ENCODE data around the gene SUPT3H. TPM values are rescaled to one million over a fixed set of nuclear protein-coding genes. Genes with fewer than 3 reads are reported as not detected.

SUPT3H gene
- total RNA-seq, 4 donors from 2014 or later = 1.1 to 4.7 (median 3.7) TPM

GRCh38 chr6:45388328-45388727, 10.6 kb upstream of the SUPT3H start:
- H3K27ac ChIP-seq = no peak overlapping the region
- peaks cover 3% of the 10 kb centered on the region for H3K4me1 ChIP-seq
- TF ChIP-seq POLR2AphosphoS5 (IDR thresholded peaks at IDR 0.05) = no peak
- TF ChIP-seq CTCF (IDR thresholded peaks at IDR 0.05) = no peak
- TF ChIP-seq EP300 (IDR thresholded peaks at IDR 0.05) = no peak
- TF ChIP-seq POLR2A (IDR thresholded peaks at IDR 0.05) = no peak
- no peaks in the 10 kb centered on the region for H3K36me3 ChIP-seq
- H3K4me3 ChIP-seq = no peak overlapping the region
- no peaks in the 10 kb centered on the region for H3K27me3 ChIP-seq
- no peak for DNase-seq (ENCODE audit: low spot score in 2 of 2)
- no peaks in the 10 kb centered on the region for H3K9me3 ChIP-seq
- whole genome bisulfite sequencing = 50% methylated on average over 3 of the region's 3 CpGs

- no peak for TF ChIP-seq EP300 (IDR thresholded peaks at IDR 0.05)
- Histone ChIP-seq H3K27ac (no peak overlapping the region), H3K4me3 (no peak overlapping the region), H3K9me3 (no peaks in the 10 kb centered on the region), H3K27me3 (no peaks in the 10 kb centered on the region), H3K4me1 (peaks cover 7% of the 10 kb centered on the region), H3K36me3 (no peaks in the 10 kb centered on the region)
- no peak for DNase-seq (ENCODE audit: low spot score in 2 of 2)
- 94% methylated on average over 5 of the region's 5 CpGs for WGBS
These were observed 9.5 kb upstream of the SUPT3H start for GRCh38 chr6:45387236-45387635.

- 85% methylated on average over 3 of the region's 3 CpGs for WGBS
- no peak for TF ChIP-seq POLR2A (IDR thresholded peaks at IDR 0.05)
- no peak for TF ChIP-seq POLR2AphosphoS5 (IDR thresholded peaks at IDR 0.05)
- TF ChIP-seq CTCF (IDR thresholded peaks at IDR 0.05) = no peak
- TF ChIP-seq EP300 (IDR thresholded peaks at IDR 0.05) = no peak
- no peaks in the 10 kb centered on the region for H3K36me3 ChIP-seq
These were observed 8.8 kb upstream of the SUPT3H start for GRCh38 chr6:45386501-45386900.

GRCh38 chr6:45382391-45382790, 4.7 kb upstream of the SUPT3H start:
- peaks cover 7% of the 10 kb centered on the region for H3K4me1 ChIP-seq
- no peak overlapping the region for H3K27ac ChIP-seq
- H3K36me3 ChIP-seq = no peaks in the 10 kb centered on the region
- no peak overlapping the region for H3K4me3 ChIP-seq
- WGBS = 90% methylated on average over 2 of the region's 2 CpGs
- no peak for DNase-seq (ENCODE audit: low spot score in 2 of 2)
- no peaks in the 10 kb centered on the region for H3K9me3 ChIP-seq
- no peaks in the 10 kb centered on the region for H3K27me3 ChIP-seq
- TF ChIP-seq POLR2A (IDR thresholded peaks at IDR 0.05) (no peak), EP300 (IDR thresholded peaks at IDR 0.05) (no peak), POLR2AphosphoS5 (IDR thresholded peaks at IDR 0.05) (no peak), CTCF (IDR thresholded peaks at IDR 0.05) (no peak)

More at GRCh38 chr6:45386501-45386900, 8.8 kb upstream of the SUPT3H start:
- Histone ChIP-seq H3K27ac (no peak overlapping the region), H3K27me3 (no peaks in the 10 kb centered on the region), H3K9me3 (no peaks in the 10 kb centered on the region), H3K4me1 (peaks cover 7% of the 10 kb centered on the region), H3K4me3 (no peak overlapping the region)
- no peak for DNase-seq (ENCODE audit: low spot score in 2 of 2)

- H3K4me1 ChIP-seq = peaks cover 16% of the 10 kb centered on the region
- peak overlapping the region; percentile 74 for H3K4me3 ChIP-seq
- no peaks in the 10 kb centered on the region for H3K9me3 ChIP-seq
- no peak for DNase-seq (ENCODE audit: low spot score in 2 of 2)
- peak overlapping the region; percentile 96 for H3K27ac ChIP-seq
- 2% methylated on average over 21 of the region's 21 CpGs for WGBS
- TF ChIP-seq EP300 (IDR thresholded peaks at IDR 0.05) (no peak), POLR2AphosphoS5 (IDR thresholded peaks at IDR 0.05) (no peak), POLR2A (IDR thresholded peaks at IDR 0.05) (no peak), CTCF (IDR thresholded peaks at IDR 0.05) (no peak)
- no peaks in the 10 kb centered on the region for H3K36me3 ChIP-seq
- no peaks in the 10 kb centered on the region for H3K27me3 ChIP-seq
These were observed 696 bp upstream of the SUPT3H start for GRCh38 chr6:45378334-45378926.
